Muscle of arm (tissue), 12 donors: ENCODE measurements around the gene SLC25A38. TPM values are rescaled to one million over a fixed set of nuclear protein-coding genes. Genes with fewer than 3 reads are reported as not detected.
"Not testable (repeated sequence)": the region's sequence is repeated elsewhere in the genome, so short reads cannot be mapped to it uniquely, and the experiment has no call there.

ENCODE experiments used
- DNase-seq: peaks from one replicate; pipeline ENCODE4 v3.0.0-alpha.2; 2013
- polyA plus RNA-seq, 12 donors: library from polyadenylated mRNA; unstranded; fragments of 120-200 nt; gene quantifications; one replicate each; pipeline ENCODE4 v1.2.1, GENCODE V29; 2013; ENCODE audit not compliant: insufficient read length in 12 of 12

Gene SLC25A38
- polyA plus RNA-seq, 12 donors, result 5.5 to 22.8 (median 18.1) TPM; not detected in 1

DNA sequence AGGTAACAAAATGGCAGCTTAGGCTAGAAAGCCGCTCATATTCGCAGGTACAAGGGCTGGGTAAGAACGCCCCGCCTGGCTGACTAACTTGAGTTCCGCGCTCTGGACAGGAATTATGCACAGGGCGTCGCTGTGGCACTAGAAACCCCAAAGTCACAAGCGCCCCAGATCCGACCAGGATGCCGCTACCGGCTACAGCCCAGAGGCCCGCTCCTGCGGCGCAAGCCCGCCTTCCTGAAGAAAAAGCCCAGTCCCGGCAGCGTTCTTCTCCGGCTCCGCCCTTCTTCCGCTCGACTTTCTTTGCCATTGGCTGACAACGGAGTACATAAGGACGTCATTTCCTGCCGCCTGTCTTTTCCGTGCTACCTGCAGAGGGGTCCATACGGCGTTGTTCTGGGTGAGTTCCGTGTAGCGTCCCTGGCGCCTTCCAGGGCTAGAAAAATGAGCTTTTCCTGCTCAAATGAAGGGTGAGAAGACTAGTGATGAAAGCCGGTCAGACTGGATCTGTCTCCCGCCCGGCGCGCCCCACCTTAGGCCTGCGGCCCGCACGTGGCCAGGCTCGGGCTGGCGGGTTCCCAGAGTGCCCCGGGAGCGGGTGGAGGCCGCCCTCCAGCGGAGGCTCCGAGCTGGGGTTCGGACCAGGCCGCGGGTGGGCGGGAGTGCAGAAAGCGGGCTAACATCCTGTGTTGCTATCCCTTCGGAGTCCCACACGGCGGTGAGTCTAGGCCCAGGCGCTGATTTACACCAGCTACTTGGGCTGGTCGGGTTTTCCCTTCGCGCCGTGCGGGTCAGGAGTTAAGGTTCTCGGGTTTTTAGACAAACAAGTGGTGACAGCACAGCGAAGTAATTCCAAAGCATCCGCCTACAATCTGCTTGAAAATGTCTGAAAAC, 23.4 kb downstream of the SLC25A38 start, which contains the start of gene RPSA:
TSS of gene RPSA (plus strand) at position 353 of the 891 bp plus-strand sequence. CDS start 934 bp downstream, outside the sequence.
- DNase-seq, result peak; percentile 96

DNA sequence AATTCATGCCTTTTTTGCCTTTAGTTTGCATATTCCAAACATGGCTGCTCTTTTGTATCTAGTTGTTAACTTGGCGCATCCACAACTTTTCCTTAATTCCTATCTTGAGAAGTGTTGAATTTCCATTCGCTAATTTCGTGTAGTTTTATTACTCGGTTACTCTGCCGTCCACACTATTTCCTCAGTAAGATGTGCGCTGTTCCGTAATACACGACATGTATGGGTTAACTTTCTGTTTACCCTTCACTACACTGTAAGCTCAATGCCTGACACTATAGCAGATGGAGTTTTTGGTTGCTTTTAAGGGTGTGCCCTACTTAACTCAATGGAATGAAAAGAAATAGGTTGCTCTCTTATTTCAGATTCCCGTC, 24.1 kb downstream of the SLC25A38 start:
- no peak for DNase-seq

DNA sequence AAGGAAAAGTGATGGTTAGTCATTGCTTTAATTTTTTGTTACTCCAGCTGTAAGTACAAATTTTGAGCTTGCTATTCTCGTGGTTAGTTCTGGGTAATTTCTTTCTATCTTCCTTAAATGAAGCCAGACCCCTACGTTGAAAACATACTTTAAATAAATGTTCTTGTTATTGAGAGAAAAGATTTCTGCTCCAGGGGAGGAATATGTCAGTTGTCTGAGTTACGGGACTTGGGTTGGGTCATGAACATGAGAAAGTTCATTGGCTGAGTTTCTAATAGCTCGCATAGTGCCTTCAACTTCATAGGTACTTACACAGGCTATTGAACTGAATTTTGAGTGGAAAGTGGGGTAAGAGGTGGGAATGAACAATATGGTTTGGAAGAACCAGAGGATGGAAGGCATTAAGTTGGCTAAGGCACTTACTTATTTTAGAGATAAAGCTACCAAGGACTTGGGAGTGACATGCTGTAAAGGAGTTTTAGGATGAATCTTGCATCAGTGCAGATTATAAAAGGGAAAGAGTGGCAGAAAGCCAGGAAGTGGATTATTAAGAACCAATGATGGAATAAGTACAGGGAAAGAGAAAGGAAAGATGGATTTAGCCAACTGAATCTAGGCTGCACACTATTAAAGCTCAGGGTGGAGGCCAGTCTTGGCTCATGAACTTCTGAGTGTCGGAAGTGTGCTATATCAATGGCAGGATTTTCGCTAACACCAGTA, 24.8 kb downstream of the SLC25A38 start:
- no peak for DNase-seq

DNA sequence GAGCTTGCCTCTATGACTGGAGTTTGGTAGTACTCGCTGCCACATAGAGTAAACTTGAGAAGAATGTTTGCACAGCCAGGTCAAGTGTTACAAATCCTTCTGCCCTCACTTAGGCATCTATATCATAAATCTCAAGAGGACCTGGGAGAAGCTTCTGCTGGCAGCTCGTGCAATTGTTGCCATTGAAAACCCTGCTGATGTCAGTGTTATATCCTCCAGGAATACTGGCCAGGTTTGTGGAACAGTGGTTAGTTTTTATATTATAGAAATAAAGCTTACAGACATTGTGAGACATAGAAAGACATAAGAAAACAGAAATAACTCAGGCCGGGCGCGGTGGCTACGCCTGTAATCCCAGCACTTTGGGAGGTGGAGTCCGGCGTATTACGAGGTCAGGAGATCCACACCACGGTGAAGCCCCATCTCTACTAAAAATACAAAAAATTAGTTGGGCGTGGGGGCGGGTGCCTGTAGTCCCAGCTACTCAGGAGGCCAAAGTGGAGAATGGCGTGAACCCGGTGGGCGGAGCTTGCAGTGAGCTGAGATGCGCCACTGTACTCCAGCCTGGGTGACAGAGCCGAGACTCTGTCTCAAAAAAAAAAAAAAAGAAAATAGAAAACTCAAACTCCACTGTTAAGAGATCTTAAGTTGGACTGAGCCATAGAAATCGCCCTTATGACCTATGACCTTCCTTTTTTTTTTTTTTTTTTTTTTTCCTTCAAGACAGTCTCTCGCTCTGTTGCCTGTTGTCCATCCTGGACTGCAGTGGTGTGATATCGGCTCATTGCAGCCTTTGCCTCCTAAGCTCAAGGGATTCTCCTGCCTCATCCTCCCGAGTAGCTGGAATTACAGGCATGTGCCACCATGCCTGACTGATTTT, 25.6 kb downstream of the SLC25A38 start:
- no peak for DNase-seq

DNA sequence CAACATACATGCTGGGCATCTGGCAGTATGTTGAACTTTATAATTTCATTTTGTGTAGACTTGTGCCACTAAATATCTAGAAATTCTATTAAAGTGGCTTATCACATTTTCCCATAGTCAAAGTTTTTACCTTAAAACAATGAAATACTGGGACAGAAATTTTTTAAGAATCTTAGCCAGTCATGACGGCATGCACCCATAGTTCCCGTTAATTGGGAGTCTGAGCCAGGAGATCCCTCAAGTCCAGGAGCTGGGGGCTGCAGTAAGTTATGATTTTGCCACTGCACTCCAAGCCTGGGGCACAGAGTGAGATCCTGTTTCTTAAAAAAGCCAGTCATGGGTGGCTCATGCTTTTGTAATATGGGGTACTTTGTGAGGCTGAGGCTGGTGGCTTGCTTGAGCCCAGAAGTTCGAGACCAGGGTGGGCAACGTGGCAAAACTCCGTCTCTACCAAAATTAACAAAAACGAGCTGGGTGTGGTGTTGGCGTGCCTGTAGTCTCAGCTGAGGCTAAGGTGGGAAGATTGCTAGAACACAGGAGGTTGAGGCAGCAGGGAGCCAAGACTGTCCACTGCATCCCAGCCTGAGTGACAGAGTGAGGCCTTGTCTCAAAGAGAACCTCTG, 26.5 kb downstream of the SLC25A38 start:
- no peak for DNase-seq

DNA sequence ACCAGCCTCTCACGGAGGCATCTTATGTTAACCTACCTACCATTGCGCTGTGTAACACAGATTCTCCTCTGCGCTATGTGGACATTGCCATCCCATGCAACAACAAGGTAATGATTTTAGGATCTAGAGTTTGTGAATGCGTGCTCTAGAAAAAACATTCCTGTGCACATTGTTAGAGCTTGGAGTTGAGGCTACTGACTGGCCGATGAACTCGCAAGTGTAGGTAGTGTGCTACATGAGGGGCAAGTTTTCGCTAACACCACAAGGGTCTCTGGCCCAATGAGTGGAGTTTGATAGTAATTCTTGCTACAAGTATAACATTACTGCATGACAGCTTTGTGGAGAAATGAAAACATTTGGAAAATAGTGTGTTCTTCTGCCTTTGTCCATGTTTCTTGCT, 27.7 kb downstream of the SLC25A38 start:
- DNase-seq, result no peak

DNA sequence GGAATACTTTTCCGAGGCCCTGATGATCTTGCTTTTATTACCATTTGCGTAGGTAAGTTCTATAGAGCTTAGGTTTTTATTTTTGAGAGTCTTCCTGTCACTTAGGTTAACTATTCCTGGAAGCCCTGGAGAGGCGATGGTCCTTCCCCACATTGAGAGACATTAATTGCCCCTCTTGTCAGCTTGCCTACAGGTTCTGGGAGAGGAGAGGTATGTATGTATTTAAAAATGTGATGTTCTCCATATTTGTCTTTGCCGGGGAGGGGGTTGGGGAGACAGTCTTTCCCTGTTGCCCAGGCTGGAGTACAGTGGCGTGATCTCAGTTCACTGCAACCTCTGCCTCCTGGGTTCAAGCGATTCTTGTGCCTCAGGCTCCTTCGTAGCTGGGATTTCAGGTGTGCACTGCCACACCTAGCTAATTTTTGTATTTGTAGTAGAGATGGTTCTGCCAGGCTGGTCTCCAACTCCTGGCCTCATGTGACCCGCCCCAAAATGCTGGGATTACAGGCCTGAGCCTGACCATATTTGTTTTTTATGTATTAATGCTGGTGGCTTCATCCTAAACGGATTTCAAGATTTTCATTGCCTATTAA, 29.6 kb downstream of the SLC25A38 start:
- no peak for DNase-seq

DNA sequence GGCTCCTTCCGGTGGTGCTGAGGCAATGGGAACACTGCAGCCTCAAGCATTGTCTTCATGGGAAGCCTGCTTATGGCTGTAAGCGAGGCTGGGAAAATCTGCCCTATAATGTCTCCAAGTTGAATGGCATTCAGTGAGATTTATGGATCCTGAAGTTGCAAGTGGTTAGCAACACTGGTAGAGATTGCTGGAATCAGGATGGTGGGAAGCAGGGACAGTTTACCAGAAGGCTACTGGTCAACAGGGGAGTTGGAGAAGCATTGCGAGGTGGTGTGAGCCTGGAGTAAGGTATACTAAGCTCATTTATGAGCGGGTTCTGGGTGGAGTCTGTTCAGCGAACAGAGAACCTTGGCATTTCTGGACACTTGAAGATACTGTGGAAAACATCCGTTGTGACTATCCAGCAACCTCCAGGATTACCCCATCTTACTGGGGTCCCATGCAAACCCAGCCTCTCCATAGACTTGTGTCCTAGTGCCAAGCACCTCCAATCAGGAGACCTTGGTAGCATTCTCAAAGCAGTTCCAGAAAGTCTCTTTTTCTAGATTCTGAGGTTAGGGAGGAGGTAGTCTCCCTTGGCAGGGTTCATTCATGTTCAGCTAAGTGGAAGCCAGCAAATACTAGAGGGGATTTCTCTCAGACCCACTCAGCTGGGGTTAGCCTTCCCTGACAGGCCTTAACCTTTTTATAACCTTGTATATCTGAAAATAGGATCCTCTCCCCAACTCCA, 30.7 kb downstream of the SLC25A38 start:
- no peak for DNase-seq

DNA sequence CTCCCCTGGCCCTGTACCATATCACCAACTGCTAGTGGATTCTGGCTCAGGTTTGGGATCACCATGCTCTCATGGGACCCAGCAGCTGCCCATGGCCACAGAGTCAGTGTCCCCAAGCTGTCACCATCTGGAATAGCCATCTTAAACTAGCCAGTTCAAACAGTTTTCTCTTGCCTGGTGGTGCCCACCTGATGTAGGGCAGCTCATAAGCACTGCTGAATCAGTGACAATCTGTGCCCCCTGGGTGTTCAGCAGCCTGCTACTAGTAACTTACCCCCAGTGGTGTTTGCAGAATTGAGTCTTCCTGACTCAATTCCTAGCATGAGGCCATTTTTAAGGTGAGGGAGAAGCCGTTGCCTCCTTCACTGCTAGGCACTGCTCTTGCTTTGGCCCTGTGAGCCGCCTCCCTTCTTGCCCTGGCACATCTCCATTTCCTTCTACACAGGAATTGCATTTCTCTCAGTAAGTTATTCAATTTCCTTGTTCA, 31.3 kb downstream of the SLC25A38 start:
- no peak for DNase-seq

DNA sequence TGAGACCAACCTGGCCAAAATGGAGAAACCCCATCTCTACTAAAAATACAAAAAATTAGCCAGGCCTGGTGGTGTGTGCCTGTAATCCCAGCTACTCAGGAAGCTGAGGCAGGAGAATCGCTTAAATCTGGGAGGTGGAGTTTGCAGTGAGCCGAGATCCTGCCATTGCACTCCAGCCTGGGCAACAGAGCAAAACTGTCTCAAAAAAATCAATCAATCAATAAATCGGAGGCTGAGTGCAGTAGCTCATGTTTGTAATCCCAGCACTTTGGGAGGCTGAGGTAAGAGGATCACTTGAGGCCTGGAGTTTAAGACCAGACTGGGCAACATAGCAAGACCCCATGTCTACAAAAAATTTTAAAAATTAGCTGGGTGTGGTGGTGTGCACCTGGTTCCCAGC, 32.1 kb downstream of the SLC25A38 start:
- not testable (repeated sequence) for DNase-seq

DNA sequence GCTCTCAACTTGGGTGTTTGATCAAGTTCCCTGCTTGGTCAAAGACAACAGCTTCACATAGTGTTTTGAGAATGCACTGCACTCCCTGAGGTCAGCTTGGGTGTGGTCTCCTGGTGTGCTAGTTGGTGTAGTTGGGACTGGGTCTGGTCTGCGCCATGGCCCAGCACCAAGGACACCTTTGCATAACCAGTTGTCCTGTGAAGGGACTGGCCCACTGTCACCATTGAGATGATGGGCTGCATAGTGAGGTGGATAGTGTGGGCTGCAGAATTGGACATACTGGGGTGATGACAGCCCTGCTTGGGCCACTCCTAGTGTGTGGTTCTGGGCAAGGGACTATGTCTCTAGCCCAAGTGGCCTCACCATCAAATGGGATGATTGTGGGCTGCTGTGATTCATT, 32.8 kb downstream of the SLC25A38 start:
- DNase-seq, result no peak

DNA sequence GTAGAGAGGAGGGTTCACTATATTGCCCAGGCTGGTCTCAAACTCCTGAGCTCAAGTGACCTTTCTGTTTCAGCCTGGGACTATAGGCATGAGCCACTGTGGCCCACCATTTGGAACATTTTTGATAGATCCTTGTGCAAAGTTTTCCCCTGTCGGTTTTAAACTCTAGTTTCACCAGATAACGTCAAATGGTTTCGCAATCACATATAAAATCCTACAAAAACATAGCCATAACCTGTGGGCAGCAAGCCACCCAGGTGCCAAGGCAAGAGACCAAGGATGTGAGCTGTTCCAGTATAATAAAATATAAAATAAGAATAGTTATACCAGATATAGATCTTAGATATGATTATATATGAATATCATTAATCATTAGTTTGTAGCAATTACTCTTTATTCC, 33.8 kb downstream of the SLC25A38 start:
- not testable (repeated sequence) for DNase-seq

DNA sequence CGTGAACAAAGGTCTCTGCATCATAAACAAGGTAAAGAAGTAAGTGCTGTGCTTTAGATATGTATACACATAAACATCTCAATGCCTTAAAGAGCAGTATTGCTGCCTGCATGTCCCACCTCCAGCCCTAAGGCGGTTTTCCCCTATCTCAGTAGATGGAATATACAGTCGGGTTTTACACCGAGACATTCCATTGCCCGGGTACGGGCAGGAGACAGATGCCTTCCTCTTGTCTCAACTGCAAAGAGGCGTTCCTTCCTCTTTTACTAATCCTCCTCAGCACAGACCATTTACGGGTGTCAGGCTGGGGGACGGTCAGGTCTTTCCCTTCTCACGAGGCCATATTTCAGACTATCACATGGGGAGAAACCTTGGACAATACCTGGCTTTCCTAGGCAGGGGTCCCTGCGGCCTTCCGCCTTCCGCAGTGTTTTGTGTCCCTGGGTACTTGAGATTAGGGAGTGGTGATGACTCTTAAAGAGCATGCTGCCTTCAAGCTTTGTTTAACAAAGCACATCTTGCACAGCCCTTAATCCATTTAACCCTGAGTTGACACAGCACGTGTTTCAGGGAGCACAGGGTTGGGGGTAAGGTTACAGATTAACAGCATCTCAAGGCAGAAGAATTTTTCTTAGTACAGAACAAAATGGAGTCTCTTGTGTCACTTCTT, 35.5 kb downstream of the SLC25A38 start:
- DNase-seq, result not testable (repeated sequence)

DNA sequence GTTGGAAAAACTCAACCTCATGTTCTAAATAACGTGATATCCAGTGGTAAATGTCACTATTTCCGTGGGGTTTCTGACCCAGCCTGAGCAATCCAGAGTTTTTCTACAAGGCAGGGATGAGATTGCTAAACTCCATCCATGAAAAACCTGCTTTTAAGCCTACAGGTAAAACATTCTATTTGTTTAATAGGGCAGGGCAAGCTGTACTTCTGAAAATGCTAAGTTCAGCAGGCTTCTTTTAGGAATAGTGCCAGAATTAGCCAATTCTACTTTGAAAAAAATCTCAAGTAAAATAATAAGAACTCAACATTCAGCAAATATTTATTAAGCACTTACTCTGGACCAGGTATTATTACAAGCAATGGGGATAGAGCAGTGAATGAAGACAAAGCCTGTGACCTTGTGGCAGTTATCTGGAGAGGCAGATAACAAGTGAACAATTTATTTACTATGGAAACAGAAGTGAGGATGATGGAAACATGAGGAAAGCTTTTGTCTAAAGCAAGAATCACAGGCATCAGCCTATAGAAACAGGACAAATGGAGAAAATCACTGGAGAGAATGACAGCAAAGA, 36.7 kb downstream of the SLC25A38 start:
- no peak for DNase-seq

DNA sequence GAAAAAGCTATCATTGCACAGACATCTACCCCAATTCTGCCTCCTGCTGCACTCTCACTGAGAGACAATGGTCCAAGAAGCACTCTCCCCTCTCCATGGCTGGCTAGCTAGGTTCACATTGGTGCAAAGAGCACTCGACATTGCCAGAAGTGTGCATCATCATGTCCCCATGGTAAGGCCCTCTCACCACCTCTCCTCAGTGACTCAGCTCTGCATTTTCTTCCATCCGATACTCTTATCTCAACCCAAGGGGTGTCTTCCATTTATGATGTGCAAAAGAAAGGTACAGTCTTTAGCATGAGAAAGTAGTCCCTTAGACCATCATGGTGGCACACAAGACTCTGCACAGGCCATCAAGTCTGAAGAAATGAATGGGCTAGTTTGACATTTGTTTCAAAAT, 37.4 kb downstream of the SLC25A38 start:
- no peak for DNase-seq

DNA sequence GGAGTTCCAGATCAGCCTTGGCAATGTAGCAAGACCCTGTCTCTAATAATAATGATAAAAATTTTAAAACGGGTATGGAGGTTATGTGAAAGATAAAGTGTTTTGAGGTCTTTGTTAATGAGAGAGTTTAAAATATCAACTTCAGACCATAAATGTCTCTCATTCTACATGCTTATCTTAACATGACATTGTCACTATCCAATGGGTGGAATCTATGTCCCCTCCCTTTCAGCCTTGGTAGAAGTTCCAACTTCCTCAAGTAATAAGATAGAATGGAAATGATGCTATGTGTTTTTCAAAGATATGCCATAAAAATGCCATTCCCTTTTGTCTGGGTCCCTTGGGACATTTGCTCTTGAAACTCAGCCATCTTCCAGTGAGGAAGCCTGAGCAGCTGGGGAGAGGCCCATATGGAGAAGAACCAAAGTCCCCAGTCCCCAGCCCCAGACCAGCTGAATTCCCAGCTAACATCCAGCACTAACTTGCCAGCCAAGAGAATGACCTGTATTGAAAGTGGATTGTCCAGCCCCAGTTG, 40.3 kb downstream of the SLC25A38 start:
- DNase-seq, result no peak

DNA sequence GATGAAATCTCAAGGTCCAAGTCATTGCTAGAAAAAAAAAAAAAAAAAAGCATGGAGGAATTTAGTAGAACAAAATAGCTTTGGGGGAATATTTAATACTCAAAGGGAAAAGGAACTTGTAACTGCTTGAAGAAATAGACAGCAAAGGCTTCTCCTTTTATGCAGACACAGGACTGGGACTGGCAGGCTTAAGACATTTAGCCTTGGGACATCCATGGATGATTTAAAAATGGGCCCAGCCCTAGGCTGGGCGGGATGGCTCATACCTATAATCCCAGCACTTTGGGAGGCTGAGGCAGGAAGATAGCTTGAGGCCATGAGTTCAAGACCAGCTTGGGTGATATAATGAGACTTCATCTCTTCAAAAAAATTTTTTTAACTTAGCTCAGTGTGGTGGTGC, 43.1 kb downstream of the SLC25A38 start:
- DNase-seq, result no peak

DNA sequence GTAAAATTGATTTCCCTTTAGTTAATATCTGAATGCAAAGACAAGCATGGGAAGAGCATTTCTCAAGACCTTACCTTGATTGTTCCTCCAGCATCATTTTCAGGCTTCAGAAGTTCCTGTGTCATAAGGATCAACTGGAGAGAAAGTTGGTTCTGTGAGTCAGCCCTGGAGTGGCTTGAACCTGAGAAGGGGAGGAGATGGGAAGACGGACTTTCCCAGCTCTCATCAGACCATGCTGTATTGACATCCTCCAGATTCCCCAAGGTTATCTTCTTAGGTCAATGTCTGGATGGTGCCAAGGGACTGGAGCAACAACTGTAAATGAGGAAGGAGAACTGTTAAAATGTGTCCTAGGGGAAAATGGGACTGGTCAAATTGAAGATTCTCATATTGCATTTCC, 44.3 kb downstream of the SLC25A38 start:
- no peak for DNase-seq

DNA sequence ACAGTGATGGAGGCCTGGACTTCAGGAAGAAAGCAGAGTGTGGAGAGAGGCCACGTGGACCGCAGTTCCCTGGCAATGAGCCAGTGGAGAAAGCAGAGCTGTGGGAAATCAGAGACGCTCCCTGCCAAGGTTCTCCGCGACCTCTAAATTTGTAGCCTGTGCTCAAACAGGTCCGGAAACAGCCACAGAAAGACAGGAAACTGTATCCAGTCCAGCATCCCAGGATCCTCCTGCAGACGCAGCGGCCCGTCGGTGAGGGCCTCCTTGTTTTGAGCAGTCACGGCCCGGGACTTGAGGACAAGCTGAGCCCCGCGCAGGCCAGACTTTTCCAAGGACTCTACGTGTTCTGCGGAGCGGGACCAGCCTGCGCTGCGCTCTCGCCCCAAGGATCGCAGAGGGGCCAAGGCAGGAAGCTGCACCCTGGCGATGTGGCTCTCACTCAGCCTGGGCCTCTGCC, 45.6 kb downstream of the SLC25A38 start:
- DNase-seq, result no peak
